ENCODE measurements around the gene SHROOM3.

The SHROOM3 gene

DNA sequence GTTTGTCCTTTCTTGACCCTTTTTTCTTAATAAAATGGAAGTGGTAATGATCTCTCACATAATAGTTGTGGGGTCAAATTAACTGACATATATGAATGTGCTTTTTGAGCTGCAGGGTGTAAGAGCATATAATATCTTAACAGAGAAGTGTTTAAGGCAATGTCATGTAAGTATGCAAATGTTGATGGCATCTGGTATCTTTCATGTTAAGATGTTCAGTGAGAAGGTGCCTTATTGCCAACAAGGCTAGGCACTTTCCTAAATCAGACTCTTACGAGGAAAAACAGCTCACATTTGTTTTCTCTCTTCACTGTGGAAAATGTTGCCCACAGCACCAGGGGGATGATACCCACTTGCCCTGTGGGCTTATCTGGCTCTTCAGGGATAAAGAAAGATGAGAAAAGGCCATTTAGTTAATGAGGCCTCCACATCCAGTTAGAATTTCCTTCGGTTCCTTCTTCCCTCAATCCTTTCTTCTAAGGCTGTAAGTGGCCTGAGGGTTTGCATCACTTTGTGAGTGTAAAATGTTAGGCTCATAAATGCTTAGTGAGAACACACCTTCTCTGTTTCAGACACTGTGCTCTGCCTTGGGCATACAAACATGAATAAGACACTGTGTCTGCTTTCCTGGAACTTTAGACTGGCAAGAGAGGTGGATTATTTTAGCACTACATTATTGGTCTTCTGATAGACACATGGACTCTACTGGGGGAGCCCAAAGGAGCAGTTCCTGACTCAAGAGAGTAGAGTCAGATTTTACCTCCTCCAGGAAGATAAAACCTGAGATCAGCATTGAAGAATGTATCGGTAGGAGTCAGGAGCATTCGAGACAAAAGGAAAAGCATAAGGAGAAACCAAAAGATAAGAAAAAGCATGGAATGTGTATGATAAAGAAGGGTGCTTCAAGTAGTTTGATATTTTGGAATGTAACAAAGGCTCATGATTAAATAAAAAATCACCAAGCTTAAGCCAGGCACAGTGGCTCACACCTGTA, 327.4 kb downstream of the SHROOM3 start:
- no peak overlapping the region for H3K4me3 ChIP-seq (replicated peaks; ENCODE audit: low read depth, low read length)
- H3K27me3 ChIP-seq (replicated peaks; ENCODE audit: control insufficient read depth, insufficient read depth, low read length) = no peaks in the 10 kb centered on the region
- TF ChIP-seq, protein P1, sequence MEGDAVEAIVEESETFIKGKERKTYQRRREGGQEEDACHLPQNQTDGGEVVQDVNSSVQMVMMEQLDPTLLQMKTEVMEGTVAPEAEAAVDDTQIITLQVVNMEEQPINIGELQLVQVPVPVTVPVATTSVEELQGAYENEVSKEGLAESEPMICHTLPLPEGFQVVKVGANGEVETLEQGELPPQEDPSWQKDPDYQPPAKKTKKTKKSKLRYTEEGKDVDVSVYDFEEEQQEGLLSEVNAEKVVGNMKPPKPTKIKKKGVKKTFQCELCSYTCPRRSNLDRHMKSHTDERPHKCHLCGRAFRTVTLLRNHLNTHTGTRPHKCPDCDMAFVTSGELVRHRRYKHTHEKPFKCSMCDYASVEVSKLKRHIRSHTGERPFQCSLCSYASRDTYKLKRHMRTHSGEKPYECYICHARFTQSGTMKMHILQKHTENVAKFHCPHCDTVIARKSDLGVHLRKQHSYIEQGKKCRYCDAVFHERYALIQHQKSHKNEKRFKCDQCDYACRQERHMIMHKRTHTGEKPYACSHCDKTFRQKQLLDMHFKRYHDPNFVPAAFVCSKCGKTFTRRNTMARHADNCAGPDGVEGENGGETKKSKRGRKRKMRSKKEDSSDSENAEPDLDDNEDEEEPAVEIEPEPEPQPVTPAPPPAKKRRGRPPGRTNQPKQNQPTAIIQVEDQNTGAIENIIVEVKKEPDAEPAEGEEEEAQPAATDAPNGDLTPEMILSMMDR (IDR thresholded peaks at IDR 0.05; ENCODE audit: insufficient read depth, low read length, poor library complexity, severe bottlenecking) = no peak
- no peaks in the 10 kb centered on the region for H3K36me3 ChIP-seq (ENCODE audit: control insufficient read depth, insufficient read depth, low read length)
- no peak for DNase-seq (ENCODE audit: extremely low read depth, insufficient read length)

DNA sequence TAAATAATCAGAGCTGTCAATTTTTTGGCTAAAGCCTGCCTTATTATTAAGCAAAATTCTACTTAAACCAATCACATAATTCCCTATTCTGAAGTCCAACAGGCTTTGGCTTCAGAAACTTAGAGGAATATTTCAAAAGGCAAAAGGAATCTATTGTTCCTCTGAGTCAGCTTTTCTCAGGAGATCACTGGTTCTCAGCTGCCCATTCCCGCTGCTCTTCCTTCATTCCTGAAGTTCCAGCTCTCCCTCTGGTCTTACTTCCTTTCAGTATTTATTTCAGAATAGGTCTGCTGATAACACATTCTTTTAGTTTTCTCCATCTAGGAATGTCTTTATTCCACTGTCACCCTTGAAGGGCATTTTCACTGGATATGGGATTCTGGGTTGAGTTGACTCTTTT, 329.2 kb downstream of the SHROOM3 start:
- Histone ChIP-seq H3K27me3 (replicated peaks; ENCODE audit: control insufficient read depth, insufficient read depth, low read length) (no peaks in the 10 kb centered on the region), H3K4me3 (replicated peaks; ENCODE audit: low read depth, low read length) (no peak overlapping the region), H3K36me3 (ENCODE audit: control insufficient read depth, insufficient read depth, low read length) (no peaks in the 10 kb centered on the region)
- TF ChIP-seq, protein P1 (IDR thresholded peaks at IDR 0.05; ENCODE audit: insufficient read depth, low read length, poor library complexity, severe bottlenecking) = no peak
- DNase-seq (ENCODE audit: extremely low read depth, insufficient read length) = no peak

DNA sequence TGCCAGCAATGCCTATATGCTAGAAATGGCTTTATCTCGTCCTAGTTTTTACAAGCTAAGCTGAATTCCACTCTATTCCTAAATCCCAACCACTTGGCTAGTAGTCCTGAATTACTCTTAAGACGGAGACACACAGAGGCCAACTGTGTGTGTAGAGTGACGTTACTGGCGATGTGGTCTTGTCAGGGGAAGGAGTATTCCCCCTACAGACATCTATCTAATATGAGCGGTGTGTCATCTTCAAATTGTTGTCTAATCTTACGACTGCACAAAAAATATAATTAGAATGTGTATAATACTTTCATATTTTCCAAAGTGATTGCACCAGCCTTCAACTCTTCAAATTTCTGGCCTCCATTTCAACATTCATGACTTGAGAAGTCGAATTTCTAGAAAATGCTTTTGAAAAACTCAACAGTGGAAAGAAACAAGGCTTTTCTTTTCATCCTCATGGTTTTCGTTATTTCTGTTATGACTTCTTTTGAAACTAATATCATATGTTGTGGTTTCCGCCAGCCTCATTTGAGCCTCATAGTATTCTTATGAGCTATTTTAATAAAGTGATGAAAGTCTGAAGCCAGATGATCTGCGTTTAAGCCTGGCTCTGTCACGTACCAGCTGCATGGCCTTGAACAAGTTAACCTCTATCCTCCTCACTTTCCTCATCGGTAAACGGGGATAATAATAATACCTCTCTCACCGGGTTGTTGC, 330.6 kb downstream of the SHROOM3 start:
- TF ChIP-seq, protein P1 (IDR thresholded peaks at IDR 0.05; ENCODE audit: insufficient read depth, low read length, poor library complexity, severe bottlenecking) = no peak
- H3K27me3 ChIP-seq (replicated peaks; ENCODE audit: control insufficient read depth, insufficient read depth, low read length) = no peaks in the 10 kb centered on the region
- H3K4me3 ChIP-seq (replicated peaks; ENCODE audit: low read depth, low read length) = no peak overlapping the region
- H3K36me3 ChIP-seq (ENCODE audit: control insufficient read depth, insufficient read depth, low read length) = no peaks in the 10 kb centered on the region; the same call in 1 of the 2 replicates
- DNase-seq (ENCODE audit: extremely low read depth, insufficient read length) = peak; percentile 47

DNA sequence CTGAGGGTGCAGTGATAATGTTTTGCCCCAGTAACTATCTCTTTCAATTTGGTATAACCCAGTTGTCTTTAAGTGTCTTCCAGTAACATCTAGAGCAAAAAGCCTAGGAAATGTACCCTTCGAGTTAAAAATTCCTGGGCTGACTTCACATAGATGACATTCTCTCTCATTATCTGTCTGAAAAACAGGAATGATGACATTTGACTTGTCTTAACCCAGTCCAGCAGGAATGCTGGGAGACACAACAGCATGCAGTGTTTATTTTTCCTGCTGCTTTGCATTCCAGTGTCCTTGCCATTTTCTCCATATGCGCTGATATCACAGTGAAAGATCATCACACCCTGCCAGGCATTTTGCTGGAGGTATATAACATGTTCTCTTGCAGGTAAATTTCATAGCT, 333.0 kb downstream of the SHROOM3 start:
- H3K36me3 ChIP-seq (ENCODE audit: control insufficient read depth, insufficient read depth, low read length) = no peaks in the 10 kb centered on the region; the same call in 1 of the 2 replicates

DNA sequence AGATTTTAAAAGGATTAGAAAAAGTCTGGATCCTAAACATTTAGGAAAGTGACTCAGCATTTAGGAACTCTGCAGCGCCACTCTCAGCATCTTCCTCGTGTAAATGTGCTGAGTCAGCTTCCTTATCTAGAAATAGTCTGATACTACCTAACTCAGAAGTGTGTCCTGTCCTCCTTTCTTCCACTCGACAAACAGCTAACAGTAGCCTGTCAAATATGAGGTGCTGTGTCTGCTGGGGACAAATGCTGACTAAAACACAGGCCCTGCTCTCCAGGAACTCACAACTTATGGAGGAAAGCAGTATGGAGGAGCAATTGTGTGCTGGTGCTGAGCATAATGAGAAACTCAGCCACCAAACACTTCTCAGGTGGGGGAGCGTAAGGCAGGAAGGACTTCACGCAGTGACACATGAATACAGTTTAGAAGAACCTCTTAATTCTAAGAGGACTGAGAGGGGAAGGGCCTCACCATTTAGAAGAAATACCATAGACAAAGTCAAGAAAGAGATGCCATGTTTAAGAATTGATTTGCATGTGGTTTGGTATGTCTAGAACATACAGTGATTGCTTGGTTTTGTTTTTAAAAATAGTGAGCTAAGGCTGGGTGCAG, 337.6 kb downstream of the SHROOM3 start:
- no peak for DNase-seq (ENCODE audit: extremely low read depth, insufficient read length)
- Histone ChIP-seq H3K4me3 (replicated peaks; ENCODE audit: low read depth, low read length) (no peak overlapping the region), H3K27me3 (replicated peaks; ENCODE audit: control insufficient read depth, insufficient read depth, low read length) (no peaks in the 10 kb centered on the region), H3K36me3 (ENCODE audit: control insufficient read depth, insufficient read depth, low read length) (no peaks in the 10 kb centered on the region; the same call in 1 of the 2 replicates)
- TF ChIP-seq, protein P1 (IDR thresholded peaks at IDR 0.05; ENCODE audit: insufficient read depth, low read length, poor library complexity, severe bottlenecking) = no peak

More for the DNA sequence above, 333.0 kb downstream of the SHROOM3 start:
- TF ChIP-seq, protein P1 (IDR thresholded peaks at IDR 0.05; ENCODE audit: insufficient read depth, low read length, poor library complexity, severe bottlenecking) = no peak
- Histone ChIP-seq H3K4me3 (replicated peaks; ENCODE audit: low read depth, low read length) (no peak overlapping the region), H3K27me3 (replicated peaks; ENCODE audit: control insufficient read depth, insufficient read depth, low read length) (no peaks in the 10 kb centered on the region)
- no peak for DNase-seq (ENCODE audit: extremely low read depth, insufficient read length)

Data from GM06990 (cell line).